NOMO-1 treated with DMSO at 0.1 percent for 48 hours (cell line): ENCODE data around the gene DTHD1.

Source experiments
- DNase-seq: peaks from one replicate; lab custom pipeline; 2025; ENCODE audit not compliant: unreplicated experiment; lab: John Stamatoyannopoulos, UW

The DTHD1 gene

GRCh38 chr4:36281384-36282106 is at the start of gene DTHD1:
TSS of gene DTHD1 (plus strand) at chr4:36281616. CDS start at chr4:36281759, 143 bp downstream.
- no peak for DNase-seq

DNA sequence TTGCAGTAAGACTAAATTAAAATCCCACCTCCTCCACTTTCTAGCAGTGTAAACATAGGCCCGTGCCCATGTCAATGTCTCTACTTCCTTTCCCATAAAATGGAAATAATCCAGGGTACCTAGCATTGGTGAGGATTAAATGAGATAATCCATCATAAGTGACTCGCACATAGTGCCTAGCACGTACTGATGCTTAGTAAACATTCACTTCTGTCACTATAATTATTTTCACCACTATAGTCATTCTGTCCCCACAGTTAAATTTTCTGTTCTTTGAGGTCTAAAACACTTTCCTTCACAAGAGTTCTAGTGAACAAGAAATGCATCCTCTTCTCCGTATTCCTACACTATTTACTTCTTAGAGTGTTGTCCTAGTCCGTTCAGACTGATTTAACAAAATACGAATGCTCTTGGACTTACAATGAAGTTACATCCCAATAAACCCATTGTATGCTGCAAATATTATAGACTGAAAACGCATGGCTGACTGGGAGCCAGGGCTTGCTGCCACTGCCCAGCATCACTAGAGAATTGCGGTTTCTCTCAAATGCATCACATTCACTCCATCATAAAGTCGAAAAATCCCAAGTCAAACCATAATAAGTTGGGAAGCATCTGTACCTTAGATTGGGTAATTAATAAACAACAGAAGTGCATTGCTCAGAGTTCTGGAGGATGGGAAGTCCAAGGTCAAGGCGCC is 47.7 kb upstream of the DTHD1 start:
- DNase-seq: no peak

DNA sequence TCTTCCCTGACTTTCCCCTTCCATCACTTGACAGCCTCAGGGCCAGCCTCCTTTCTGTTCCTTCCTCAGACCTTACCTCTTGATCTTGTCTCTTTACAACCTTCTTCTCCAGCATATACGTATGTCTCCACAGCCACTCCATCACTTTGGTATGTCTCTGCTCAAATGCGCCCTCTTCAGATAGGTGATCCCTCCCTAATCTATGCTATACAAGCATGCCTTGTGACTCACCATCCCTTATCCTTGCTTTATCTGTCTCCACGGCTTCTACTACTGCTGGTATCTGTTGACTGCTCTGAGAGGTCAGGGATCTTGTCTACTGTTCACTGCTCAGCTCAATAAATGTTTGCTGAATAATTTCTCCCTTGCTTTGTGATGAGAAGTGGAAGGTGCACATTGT is 46.1 kb upstream of the DTHD1 start:
- DNase-seq: no peak

DNA sequence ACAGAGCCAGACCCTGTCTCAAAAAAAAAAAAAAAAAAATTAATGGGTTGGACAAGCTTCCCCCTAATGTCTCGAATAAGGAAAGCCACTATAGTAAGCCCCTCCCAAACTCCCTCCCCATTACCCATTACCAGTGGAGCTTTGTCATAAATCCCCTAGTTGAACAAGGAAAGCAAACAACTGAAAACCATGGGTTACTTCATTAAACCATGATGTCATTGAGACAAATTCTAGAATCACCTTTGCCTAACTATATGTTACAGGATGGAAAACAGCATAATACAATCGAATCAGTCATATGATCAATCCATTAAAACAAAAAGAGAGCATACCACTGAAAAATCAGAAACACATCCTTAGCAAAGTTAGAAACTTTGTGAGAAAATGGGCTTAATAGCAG is 45.3 kb upstream of the DTHD1 start:
- no peak for DNase-seq

- DNase-seq: peak; percentile 46
Observed at GRCh38 chr4:36237366-36238313, 43.8 kb upstream of the DTHD1 start.

DNA sequence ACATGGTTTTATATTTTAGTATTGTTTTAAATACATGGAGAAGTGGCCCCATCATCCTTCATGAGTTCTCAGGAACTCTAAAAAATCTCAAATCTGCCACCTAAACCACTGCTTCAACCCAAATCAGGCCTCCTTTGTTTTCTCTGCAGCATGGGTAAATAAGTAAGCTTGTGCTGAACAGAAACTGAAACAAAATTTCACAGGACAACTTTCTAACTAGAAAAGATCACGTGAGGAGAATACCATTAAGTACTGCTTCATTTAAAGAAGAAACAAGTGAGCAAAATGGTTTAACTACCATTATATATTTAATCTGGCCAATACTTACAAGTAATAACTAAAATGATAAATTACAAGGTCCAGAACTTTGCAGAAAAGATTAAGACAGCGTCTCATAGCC is 39.6 kb upstream of the DTHD1 start:
- DNase-seq: no peak

GRCh38 chr4:36242629-36243354 is 38.6 kb upstream of the DTHD1 start:
- DNase-seq: no peak

DNA sequence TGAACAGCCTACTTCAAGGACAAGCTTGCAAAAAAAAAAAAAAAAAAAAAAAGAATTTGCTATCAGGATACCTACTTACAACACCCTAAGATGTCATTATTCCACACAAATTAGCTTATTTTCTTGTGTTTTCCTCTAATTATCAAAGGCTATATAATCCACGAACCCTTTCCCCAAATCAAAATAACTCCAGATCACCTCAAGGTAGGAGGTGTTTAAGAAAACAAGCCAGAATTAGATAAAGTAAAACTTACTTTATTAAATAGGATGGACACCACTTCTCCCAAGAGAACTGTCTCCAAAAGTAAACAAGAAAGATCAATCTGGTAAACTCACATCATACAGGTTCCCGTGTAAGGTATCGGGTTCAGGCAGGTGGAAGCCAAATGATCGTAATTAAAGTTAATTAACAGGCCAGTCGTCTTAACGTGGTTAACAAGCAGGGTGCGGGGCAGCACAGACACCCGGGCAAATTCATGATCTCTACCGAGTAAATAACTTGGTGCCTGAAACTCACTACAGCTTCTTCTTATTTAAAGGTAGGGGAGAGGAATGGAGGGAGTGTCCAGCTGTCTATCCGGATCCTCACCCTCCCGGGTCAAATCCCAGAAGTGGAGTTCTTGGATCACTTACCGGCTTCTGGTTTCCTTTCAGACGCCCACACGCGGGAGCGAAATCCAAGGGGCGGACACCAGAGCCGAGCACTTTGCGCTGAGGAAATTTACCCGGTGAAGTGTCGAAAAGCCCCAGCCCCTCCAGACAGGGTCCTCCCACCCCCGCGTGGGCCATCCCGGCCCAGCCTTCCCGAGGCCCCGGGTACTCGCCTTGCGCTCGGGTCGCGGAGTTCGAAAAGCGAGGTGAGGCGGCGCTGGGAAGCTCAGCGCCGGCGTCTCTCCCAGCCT is 37.8 kb upstream of the DTHD1 start:
- DNase-seq: peak; percentile 11

DNA sequence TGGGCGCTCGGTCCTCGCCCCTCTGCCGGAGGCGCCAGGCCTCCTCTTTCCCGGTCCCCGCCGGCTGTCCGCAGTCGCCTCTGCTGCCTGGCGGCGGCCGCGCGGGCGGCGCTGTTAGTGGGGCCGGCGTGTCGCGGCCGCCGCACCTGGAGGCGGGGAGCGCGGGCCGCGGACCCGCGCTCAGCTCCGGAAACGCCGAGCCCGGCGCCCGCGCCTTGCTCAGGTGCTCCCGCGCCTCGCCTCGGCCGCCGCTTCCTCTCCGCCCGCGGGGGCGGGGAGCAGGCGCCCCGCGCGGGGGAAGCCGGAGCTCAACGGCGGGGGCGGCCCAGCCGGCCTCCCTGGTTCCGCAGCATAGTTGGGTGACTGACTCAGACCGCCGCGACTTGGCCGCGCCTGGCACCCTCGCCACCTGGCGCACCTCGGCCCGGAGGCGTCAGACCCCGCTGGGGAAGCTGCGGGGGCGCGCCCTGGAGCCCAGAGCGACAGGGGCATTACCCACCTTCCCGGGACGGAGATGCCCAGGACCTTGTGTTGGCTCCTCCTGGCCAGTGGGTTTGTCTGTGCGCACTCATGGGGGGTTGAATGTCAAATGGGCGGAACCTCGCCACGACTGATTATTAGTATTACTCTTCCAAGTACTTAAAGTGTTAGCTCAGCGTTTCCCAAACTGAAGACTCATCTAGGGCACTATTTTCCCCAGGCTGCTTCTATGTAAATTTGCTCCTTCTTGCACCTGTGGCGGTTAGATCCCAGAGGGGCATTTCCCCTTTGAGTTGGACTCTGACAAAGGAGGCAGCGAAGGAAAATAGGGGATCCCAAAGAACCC is 36.9 kb upstream of the DTHD1 start, which contains the start of gene ARAP2:
Gene ARAP2, minus strand, starts transcription at position 258 of the 826 bp plus-strand sequence. CDS start 15,028 bp downstream, outside the sequence.
- peak; percentile 5 for DNase-seq

DNA sequence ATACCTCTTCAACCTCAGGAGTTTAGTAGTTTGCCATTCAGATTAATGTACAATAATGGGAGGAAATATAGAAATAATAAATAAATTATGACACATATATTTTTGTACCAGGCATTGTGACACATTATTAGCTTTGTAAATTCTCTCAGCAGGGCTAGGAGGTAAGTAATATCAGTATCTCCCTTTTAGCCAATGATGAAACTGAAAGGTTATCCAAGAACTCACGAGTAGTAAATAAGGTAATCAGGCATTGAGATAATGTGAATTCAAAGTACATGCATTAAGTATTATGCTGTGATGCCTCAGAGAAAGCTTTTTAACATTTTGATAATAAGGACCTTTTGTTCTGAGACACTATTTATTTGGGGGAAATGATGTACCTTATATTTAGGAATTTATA is 31.8 kb upstream of the DTHD1 start:
- no peak for DNase-seq

GRCh38 chr4:36251983-36252382 is 29.4 kb upstream of the DTHD1 start:
- DNase-seq: no peak

DNA sequence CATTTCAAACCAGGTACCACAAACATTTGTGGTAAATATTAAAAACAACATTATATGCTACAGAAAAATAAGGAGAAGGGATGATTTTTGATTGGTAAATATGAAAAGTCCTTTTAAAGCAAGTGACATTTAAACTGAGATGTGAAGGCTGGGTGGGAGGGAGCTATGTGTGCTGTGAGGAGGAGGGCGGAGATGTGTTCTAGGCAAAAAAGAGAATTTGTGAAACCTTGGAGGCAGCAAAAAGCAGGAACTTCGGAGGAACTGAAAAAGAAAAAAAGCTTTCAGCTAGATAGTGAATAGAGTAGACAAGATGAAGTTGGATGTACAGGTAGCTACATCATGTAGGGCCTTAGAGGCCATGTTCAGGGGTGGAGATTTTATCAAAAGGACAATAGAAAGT is 27.0 kb upstream of the DTHD1 start:
- DNase-seq: no peak

GRCh38 chr4:36255577-36255976 is 25.8 kb upstream of the DTHD1 start:
- DNase-seq: peak; percentile 90

- DNase-seq: peak; percentile 37
Observed at GRCh38 chr4:36256398-36256891, 25.0 kb upstream of the DTHD1 start.

DNA sequence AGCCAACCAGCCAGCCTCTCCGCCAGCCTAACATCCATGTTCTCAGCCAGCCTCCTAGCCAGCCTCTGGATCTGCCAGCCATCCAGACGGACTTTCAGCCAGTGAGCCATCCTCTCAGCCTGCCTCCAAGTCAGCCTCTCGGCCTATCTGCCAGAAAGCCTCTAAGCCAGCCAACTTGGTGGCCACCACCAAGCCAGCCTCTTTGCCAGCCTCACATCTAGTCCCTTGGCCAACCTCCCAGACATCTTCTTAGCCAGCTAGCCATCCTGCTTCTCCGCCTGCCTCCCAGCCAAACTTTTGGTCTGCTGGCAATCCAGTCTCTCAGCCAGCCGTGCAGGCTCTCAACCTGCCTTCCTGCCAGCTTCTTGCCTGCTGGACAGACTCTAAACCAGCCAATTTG is 20.7 kb upstream of the DTHD1 start:
- no peak for DNase-seq

GRCh38 chr4:36264207-36264826 is 17.1 kb upstream of the DTHD1 start:
- no peak for DNase-seq

GRCh38 chr4:36267486-36268268 is 13.7 kb upstream of the DTHD1 start:
- peak; percentile 67 for DNase-seq
